Smooth muscle cell of the umbilical artery (primary cell): ENCODE data around the gene LONRF3. TPM values are rescaled to one million over a fixed set of nuclear protein-coding genes. Genes with fewer than 3 reads are reported as not detected.

Experiments used
- total RNA-seq: library from RNA; depleted of rRNA; stranded (reverse); fragments of >200 nt; gene quantifications from 2 replicates; pipeline ENCODE4 v1.2.3, GENCODE V29; 2014

LONRF3 gene
- 0.28 and 0.59 TPM in 2 replicates for total RNA-seq

GRCh38 chrX:118974088-118974907 lies at the start of gene LONRF3:
Gene LONRF3, plus strand, starts transcription at chrX:118974618. Its CDS starts 163 bp downstream, at chrX:118974781.

Other genes starting within 250 kb of the LONRF3 start
- gene IL13RA1, start 247.0 kb upstream of the LONRF3 start, total RNA-seq, result 82.7 and 96.5 TPM in 2 replicates
- gene ZCCHC12, start 150.8 kb upstream of the LONRF3 start, total RNA-seq, result not detected in 2 replicates
- gene CT47C1, start 98.4 kb downstream of the LONRF3 start, total RNA-seq, result not detected in 2 replicates
- not detected in 2 replicates for gene KIAA1210, start 153.2 kb downstream of the LONRF3 start, total RNA-seq